Osteoblast (primary cell): Measurements from ENCODE around the gene DCBLD2. TPM values are rescaled to one million over a fixed set of nuclear protein-coding genes. Genes with fewer than 3 reads are reported as not detected.

ENCODE experiments used
- DNase-seq: peaks from one replicate; pipeline ENCODE4 v3.0.0; 2011; ENCODE audit warnings: low spot score, mixed read lengths; ENCODE audit not compliant: insufficient read length; ENCODE audit errors: missing footprints
- H2AFZ ChIP-seq: 2 replicates; pipeline ENCODE4 v1.6.0; 2011; ENCODE audit warnings: mild to moderate bottlenecking, low read length
- H3K27ac ChIP-seq: 2 replicates; pipeline ENCODE4 v1.5.1; 2011; ENCODE audit warnings: mild to moderate bottlenecking, low read depth, low read length, moderate library complexity
- H3K27me3 ChIP-seq: 2 replicates; pipeline ENCODE4 v1.6.0; 2012; ENCODE audit warnings: mild to moderate bottlenecking, control low read depth, inconsistent platforms, low read length, moderate library complexity; ENCODE audit not compliant: insufficient read depth
- H3K36me3 ChIP-seq: 2 replicates; pipeline ENCODE4 v1.5.1; 2011; ENCODE audit warnings: mild to moderate bottlenecking, low read length, control low read depth, moderate library complexity; ENCODE audit not compliant: insufficient read depth
- H3K4me1 ChIP-seq: 2 replicates; pipeline ENCODE4 v1.5.1; 2011; ENCODE audit warnings: mild to moderate bottlenecking, low read length, control low read depth, moderate library complexity; ENCODE audit not compliant: insufficient read depth
- H3K4me2 ChIP-seq: 2 replicates; pipeline ENCODE4 v1.6.0; 2011; ENCODE audit warnings: mild to moderate bottlenecking, low read length; ENCODE audit not compliant: insufficient read depth
- H3K4me3 ChIP-seq: fragments of 200-600 bp; sonication (generic); 3 replicates; pipeline ENCODE4 v1.5.1; 2012; ENCODE audit warnings: mild to moderate bottlenecking, low read length, inconsistent platforms; ENCODE audit not compliant: insufficient read depth
- H3K79me2 ChIP-seq: 2 replicates; pipeline ENCODE4 v1.6.0; 2012; ENCODE audit warnings: mild to moderate bottlenecking, low read length, control low read depth, inconsistent platforms; ENCODE audit not compliant: insufficient read depth
- H3K9me3 ChIP-seq: 2 replicates; pipeline ENCODE4 v1.5.1; 2011; ENCODE audit warnings: low read depth, low read length, control low read depth
- H4K20me1 ChIP-seq: 2 replicates; pipeline ENCODE4 v1.6.0; 2012; ENCODE audit warnings: mild to moderate bottlenecking, low read length, control low read depth; ENCODE audit not compliant: insufficient read depth
- total RNA-seq: library from RNA; depleted of rRNA; stranded (reverse); fragments of >200 nt; gene quantifications from 2 replicates; pipeline ENCODE4 v1.2.3, GENCODE V29; 2012
- TF ChIP-seq, protein P1 (sequence below): IDR thresholded peaks from 2 replicates; pipeline ENCODE4 v1.5.1; 2011; ENCODE audit warnings: mild to moderate bottlenecking, low read depth, low read length, moderate library complexity; ENCODE audit errors: extremely low read depth

Gene DCBLD2
- total RNA-seq, 1 donor, result 187 TPM

DNA sequence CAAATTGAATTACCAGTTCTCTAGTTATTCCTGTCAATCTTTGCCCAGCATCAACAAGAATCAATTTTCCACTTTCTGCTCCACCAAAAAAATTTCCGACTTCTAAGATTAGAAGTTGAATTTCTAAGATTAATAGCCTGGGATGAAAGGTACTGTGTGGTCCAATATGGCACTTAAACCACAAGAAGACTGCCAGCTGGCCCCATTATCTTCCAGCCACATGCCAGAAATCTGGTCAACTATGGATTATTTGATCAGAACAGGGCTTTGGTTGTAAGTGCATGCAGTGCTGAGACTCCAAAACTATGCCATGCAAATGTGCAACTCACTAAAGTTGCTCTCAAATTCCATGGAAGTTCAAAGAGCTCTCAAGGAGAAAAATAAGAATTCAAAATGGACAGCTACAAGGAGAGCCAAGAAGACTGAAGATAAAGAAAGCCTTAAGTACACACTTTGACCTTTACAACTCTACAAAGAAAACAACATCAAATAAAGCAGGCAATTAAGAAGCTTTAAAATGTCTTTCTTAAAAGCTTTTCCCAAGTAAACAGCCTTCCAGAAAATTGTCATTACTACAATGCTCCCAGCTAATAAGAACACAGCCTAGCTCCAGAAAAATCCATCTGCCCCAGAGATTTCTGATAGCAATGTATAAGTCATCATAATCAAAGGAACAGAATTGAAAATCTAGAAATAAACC lies 74.1 kb downstream of the DCBLD2 start:
- Histone ChIP-seq H3K79me2 (peaks cover 62% of the 10 kb centered on the region), H3K9me3 (no peaks in the 10 kb centered on the region), H3K4me1 (peaks cover 22% of the 10 kb centered on the region), H3K4me3 (no peak overlapping the region), H3K36me3 (peaks cover 31% of the 10 kb centered on the region), H3K27me3 (no peaks in the 10 kb centered on the region), H4K20me1 (peaks cover 8% of the 10 kb centered on the region), H3K27ac (no peak overlapping the region), H3K4me2 (no peak overlapping the region), H2AFZ (no peak overlapping the region)
- DNase-seq, result no peak
- TF ChIP-seq, protein P1, sequence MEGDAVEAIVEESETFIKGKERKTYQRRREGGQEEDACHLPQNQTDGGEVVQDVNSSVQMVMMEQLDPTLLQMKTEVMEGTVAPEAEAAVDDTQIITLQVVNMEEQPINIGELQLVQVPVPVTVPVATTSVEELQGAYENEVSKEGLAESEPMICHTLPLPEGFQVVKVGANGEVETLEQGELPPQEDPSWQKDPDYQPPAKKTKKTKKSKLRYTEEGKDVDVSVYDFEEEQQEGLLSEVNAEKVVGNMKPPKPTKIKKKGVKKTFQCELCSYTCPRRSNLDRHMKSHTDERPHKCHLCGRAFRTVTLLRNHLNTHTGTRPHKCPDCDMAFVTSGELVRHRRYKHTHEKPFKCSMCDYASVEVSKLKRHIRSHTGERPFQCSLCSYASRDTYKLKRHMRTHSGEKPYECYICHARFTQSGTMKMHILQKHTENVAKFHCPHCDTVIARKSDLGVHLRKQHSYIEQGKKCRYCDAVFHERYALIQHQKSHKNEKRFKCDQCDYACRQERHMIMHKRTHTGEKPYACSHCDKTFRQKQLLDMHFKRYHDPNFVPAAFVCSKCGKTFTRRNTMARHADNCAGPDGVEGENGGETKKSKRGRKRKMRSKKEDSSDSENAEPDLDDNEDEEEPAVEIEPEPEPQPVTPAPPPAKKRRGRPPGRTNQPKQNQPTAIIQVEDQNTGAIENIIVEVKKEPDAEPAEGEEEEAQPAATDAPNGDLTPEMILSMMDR, result no peak

DNA sequence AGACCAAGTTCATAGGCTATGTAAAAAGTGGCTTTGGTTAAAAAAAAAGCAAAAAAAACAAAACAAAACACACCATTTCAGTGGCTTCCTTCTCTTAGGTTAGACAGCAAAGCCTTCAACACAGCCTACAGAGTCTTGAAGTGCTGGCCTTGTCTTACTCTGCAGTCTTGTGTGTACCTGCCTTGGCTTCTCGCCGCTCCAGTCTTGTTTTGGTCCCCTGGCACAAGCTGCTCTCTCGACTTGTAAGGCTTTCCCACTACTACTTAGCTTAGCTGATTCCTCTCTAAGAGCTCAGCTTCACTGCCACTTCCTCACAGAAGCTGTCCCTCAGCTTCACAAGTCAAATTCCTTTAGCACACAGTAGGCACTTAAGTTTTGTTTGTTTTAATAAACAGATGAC lies 75.4 kb downstream of the DCBLD2 start:
- TF ChIP-seq, protein P1, result no peak
- no peaks in the 10 kb centered on the region for H3K27me3 ChIP-seq
- peaks cover 8% of the 10 kb centered on the region for H4K20me1 ChIP-seq

DNA sequence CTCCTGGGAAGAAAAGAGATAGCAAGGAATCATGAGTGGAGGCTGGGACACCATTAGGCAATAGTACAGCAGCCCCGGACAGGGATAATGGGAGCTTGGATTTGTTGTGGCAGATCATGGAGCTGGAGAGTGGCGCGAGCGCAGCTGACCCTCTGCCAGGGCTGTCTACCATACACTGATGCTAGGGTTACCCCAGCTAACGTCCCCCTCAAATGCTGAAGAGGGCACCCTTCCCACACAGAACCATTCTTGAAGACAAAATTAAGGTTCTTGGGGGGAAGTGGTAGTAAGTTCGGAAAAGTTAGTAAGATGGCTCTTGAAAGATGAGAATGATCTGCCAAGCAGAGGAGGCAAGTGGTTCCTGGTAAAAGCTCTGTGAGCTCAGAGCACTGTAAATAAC lies 77.2 kb downstream of the DCBLD2 start:
- H3K79me2 ChIP-seq, result peaks cover 57% of the 10 kb centered on the region
- no peaks in the 10 kb centered on the region for H3K27me3 ChIP-seq
- H3K4me1 ChIP-seq, result peaks cover 20% of the 10 kb centered on the region
- peaks cover 8% of the 10 kb centered on the region for H4K20me1 ChIP-seq
- TF ChIP-seq, protein P1, result peak; percentile 35
- H2AFZ ChIP-seq, result no peak overlapping the region
- H3K27ac ChIP-seq, result peak overlapping the region; percentile 31
- no peak for DNase-seq
- peaks cover 58% of the 10 kb centered on the region for H3K36me3 ChIP-seq
- no peaks in the 10 kb centered on the region for H3K9me3 ChIP-seq
- H3K4me2 ChIP-seq, result no peak overlapping the region
- no peak overlapping the region for H3K4me3 ChIP-seq

More for the DNA sequence above, 75.4 kb downstream of the DCBLD2 start:
- Histone ChIP-seq H3K27ac (no peak overlapping the region), H3K4me1 (peaks cover 20% of the 10 kb centered on the region), H3K4me3 (no peak overlapping the region), H3K79me2 (peaks cover 58% of the 10 kb centered on the region), H2AFZ (no peak overlapping the region), H3K9me3 (no peaks in the 10 kb centered on the region), H3K4me2 (peak overlapping the region; percentile 21), H3K36me3 (peaks cover 40% of the 10 kb centered on the region)
- DNase-seq, result no peak

DNA sequence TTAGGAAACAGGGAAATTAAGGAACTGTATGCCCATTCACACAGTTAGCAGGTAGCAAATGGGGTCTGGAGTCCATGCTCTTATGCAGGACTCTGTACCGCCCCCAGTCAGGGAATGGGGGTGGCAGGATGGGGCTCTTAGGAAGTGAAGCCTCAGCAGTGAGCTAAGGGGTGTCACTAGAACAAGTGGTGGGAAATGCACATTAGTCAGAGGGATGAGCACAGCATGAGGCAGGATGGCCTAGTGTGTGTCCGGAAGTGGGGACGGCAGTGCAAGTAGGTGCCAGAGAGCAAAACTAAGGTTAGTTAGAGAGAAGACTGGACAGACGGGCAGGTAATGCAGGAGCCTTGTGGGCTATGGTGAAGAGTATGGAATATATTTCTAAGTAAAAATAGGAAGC lies 77.7 kb downstream of the DCBLD2 start:
- Histone ChIP-seq H3K4me3 (no peak overlapping the region), H3K4me2 (no peak overlapping the region), H3K4me1 (peaks cover 20% of the 10 kb centered on the region), H3K27me3 (no peaks in the 10 kb centered on the region), H3K36me3 (peaks cover 63% of the 10 kb centered on the region), H3K79me2 (peaks cover 56% of the 10 kb centered on the region), H3K9me3 (no peaks in the 10 kb centered on the region), H3K27ac (peak overlapping the region; percentile 31), H2AFZ (no peak overlapping the region), H4K20me1 (peaks cover 8% of the 10 kb centered on the region)
- TF ChIP-seq, protein P1, result no peak
- peak; percentile 38 for DNase-seq
